H9 (cell line): ENCODE data around the gene PMM2. TPM values are rescaled to one million over a fixed set of nuclear protein-coding genes. Genes with fewer than 3 reads are reported as not detected.

Experiments used
- DNase-seq: peaks from one replicate; pipeline ENCODE4 v3.0.0-alpha.2; 2017
- H2AFZ ChIP-seq: one replicate; pipeline ENCODE4 v1.6.1; 2013; ENCODE audit warnings: mild to moderate bottlenecking, low read length, control low read depth, moderate library complexity
- H2AK5ac ChIP-seq: 2 replicates; pipeline ENCODE4 v1.6.1; 2013; ENCODE audit warnings: low read length, control low read depth, mixed read lengths; ENCODE audit not compliant: insufficient read length
- H2BK120ac ChIP-seq: one replicate; pipeline ENCODE4 v1.6.1; 2013; ENCODE audit warnings: low read depth, mild to moderate bottlenecking, low read length, control low read depth, inconsistent platforms; ENCODE audit not compliant: poor library complexity, severe bottlenecking
- H2BK12ac ChIP-seq: 2 replicates; pipeline ENCODE4 v1.6.1; 2013; ENCODE audit warnings: low read length, control low read depth, mixed read lengths, low read depth; ENCODE audit not compliant: insufficient read length
- H2BK15ac ChIP-seq: 2 replicates; pipeline ENCODE4 v1.6.1; 2013; ENCODE audit warnings: low read depth, low read length, control low read depth
- H2BK20ac ChIP-seq: one replicate; pipeline ENCODE4 v1.6.1; 2013; ENCODE audit warnings: low read depth, mild to moderate bottlenecking, low read length, control low read depth, inconsistent platforms; ENCODE audit not compliant: poor library complexity, severe bottlenecking
- H2BK5ac ChIP-seq: 2 replicates; pipeline ENCODE4 v1.6.1; 2013; ENCODE audit warnings: low read length, control low read depth, mixed read lengths; ENCODE audit not compliant: insufficient read length
- H3K14ac ChIP-seq: 2 replicates; pipeline ENCODE4 v1.6.1; 2013; ENCODE audit warnings: low read length, control low read depth; ENCODE audit not compliant: insufficient read depth
- H3K18ac ChIP-seq: 2 replicates; pipeline ENCODE4 v1.6.1; 2013; ENCODE audit warnings: low read depth, mild to moderate bottlenecking, mixed read lengths, low read length, control low read depth; ENCODE audit not compliant: insufficient read length
- H3K23ac ChIP-seq: 2 replicates; pipeline ENCODE4 v1.6.1; 2013; ENCODE audit warnings: low read length, control low read depth, mixed read lengths, low read depth; ENCODE audit not compliant: insufficient read length
- H3K23me2 ChIP-seq: 2 replicates; pipeline ENCODE4 v1.6.1; 2013; ENCODE audit warnings: low read depth, mild to moderate bottlenecking, mixed read lengths, low read length, control low read depth; ENCODE audit not compliant: insufficient read length, poor library complexity, severe bottlenecking
- H3K27ac ChIP-seq: 2 replicates; pipeline ENCODE4 v1.5.1; 2013; ENCODE audit warnings: low read length, control low read depth, mixed read lengths, low read depth; ENCODE audit not compliant: insufficient read length
- H3K27me3 ChIP-seq: 2 replicates; pipeline ENCODE4 v1.6.1; 2013; ENCODE audit warnings: low read length, control low read depth, inconsistent platforms; ENCODE audit not compliant: insufficient read depth
- H3K4ac ChIP-seq: 2 replicates; pipeline ENCODE4 v1.6.1; 2013; ENCODE audit warnings: low read depth, mild to moderate bottlenecking, control low read depth, inconsistent platforms, low read length, moderate library complexity
- H3K4me1 ChIP-seq: 2 replicates; pipeline ENCODE4 v1.6.1; 2013; ENCODE audit warnings: low read length, control low read depth, inconsistent platforms; ENCODE audit not compliant: insufficient read depth
- H3K4me2 ChIP-seq: 2 replicates; pipeline ENCODE4 v1.6.1; 2013; ENCODE audit warnings: low read length, control low read depth, mixed read lengths; ENCODE audit not compliant: insufficient read length, insufficient read depth
- H3K56ac ChIP-seq: 2 replicates; pipeline ENCODE4 v1.6.1; 2013; ENCODE audit warnings: low read depth, mild to moderate bottlenecking, mixed read lengths, low read length, control low read depth; ENCODE audit not compliant: insufficient read length
- H3K79me1 ChIP-seq: 2 replicates; pipeline ENCODE4 v1.6.1; 2013; ENCODE audit warnings: low read depth, mild to moderate bottlenecking, moderate library complexity, low read length, control low read depth, inconsistent platforms; ENCODE audit not compliant: insufficient read depth, poor library complexity, severe bottlenecking
- H3K79me2 ChIP-seq: 2 replicates; pipeline ENCODE4 v1.6.1; 2013; ENCODE audit warnings: low read length, control low read depth, inconsistent platforms; ENCODE audit not compliant: insufficient read depth
- H3K9ac ChIP-seq: 2 replicates; pipeline ENCODE4 v1.6.1; 2013; ENCODE audit warnings: low read length, control low read depth, mixed read lengths; ENCODE audit not compliant: insufficient read length; ENCODE audit errors: extremely low read depth
- H3K9me3 ChIP-seq: one replicate; pipeline ENCODE4 v1.6.1; 2013; ENCODE audit warnings: low read depth, low read length, inconsistent platforms; ENCODE audit not compliant: control insufficient read depth
- H3T11ph ChIP-seq: one replicate; pipeline ENCODE4 v1.6.1; 2013; ENCODE audit warnings: mild to moderate bottlenecking, low read length, control low read depth, inconsistent platforms
- H4K20me1 ChIP-seq: one replicate; pipeline ENCODE4 v1.6.1; 2013; ENCODE audit not compliant: control insufficient read depth, insufficient read length, insufficient read depth
- H4K5ac ChIP-seq: 2 replicates; pipeline ENCODE4 v1.6.1; 2013; ENCODE audit warnings: low read depth, mild to moderate bottlenecking, mixed read lengths, low read length, control low read depth; ENCODE audit not compliant: insufficient read length
- H4K8ac ChIP-seq: replicated peaks from 2 replicates; pipeline ENCODE4 v1.6.1; 2013; ENCODE audit warnings: low read length, control low read depth, mixed read lengths, low read depth; ENCODE audit not compliant: insufficient read length
- H4K91ac ChIP-seq: 2 replicates; pipeline ENCODE4 v1.6.1; 2013; ENCODE audit warnings: low read depth, mild to moderate bottlenecking, moderate library complexity, mixed read lengths, low read length, control low read depth; ENCODE audit not compliant: insufficient read length
- H3K27ac Mint-ChIP-seq, 3 experiments: 2 replicates in 2 of 3; 3 replicates in 1 of 3; pipeline ENCODE4 v1.8.0; 2020 to 2021; ENCODE audit warnings: mixed read lengths in 3 of 3, mild to moderate bottlenecking in 1 of 3, moderate library complexity in 1 of 3
- H3K27me3 Mint-ChIP-seq: 2 replicates; pipeline ENCODE4 v1.8.0; 2021; ENCODE audit warnings: low read depth, mild to moderate bottlenecking, moderate library complexity, mixed read lengths
- H3K36me3 Mint-ChIP-seq, 3 experiments: 2 replicates in 2 of 3; 3 replicates in 1 of 3; pipeline ENCODE4 v1.8.0; 2020 to 2021; ENCODE audit warnings: low read depth in 3 of 3, mixed read lengths in 3 of 3; ENCODE audit not compliant: insufficient read depth in 1 of 3
- H3K4me1 Mint-ChIP-seq, 2 experiments: 2 replicates each; pipeline ENCODE4 v1.8.0; 2020; ENCODE audit warnings: mixed read lengths in 2 of 2
- H3K4me3 Mint-ChIP-seq, 2 experiments: 2 replicates in 1 of 2; 3 replicates in 1 of 2; pipeline ENCODE4 v1.8.0; 2020 to 2021; ENCODE audit warnings: mild to moderate bottlenecking in 2 of 2, mixed read lengths in 2 of 2, moderate library complexity in 1 of 2
- H3K9me3 Mint-ChIP-seq, 2 experiments: 2 replicates in 1 of 2; 3 replicates in 1 of 2; pipeline ENCODE4 v1.8.0; 2020; ENCODE audit warnings: mild to moderate bottlenecking in 2 of 2, mixed read lengths in 2 of 2, moderate library complexity in 1 of 2
- WGBS: extraction: QIAGEN DNeasy Blood & Tissue Kit; methylation state at CpG from one replicate; pipeline ENCODE4 v1.1.7; 2013; ENCODE audit warnings: missing lambda C conversion rate, low lambda C conversion rate, mixed read lengths; ENCODE audit not compliant: insufficient read length; ENCODE audit errors: extremely low coverage; 5-methylcytosine and 5-hydroxymethylcytosine counted together
- total RNA-seq: library from RNA; stranded (reverse); gene quantifications from 2 replicates; pipeline ENCODE4 v1.2.1, GENCODE V29; 2021
- TF ChIP-seq, protein P1 (sequence below): fragments of 200-600 bp; sonication (generic); conservative IDR thresholded peaks from 3 replicates; pipeline ENCODE4 v1.8.0; 2021; ENCODE audit warnings: antibody characterized with exemption, mild to moderate bottlenecking

Gene PMM2
- total RNA-seq, 1 experiment from 2014 or later, result 82.7 TPM

DNA sequence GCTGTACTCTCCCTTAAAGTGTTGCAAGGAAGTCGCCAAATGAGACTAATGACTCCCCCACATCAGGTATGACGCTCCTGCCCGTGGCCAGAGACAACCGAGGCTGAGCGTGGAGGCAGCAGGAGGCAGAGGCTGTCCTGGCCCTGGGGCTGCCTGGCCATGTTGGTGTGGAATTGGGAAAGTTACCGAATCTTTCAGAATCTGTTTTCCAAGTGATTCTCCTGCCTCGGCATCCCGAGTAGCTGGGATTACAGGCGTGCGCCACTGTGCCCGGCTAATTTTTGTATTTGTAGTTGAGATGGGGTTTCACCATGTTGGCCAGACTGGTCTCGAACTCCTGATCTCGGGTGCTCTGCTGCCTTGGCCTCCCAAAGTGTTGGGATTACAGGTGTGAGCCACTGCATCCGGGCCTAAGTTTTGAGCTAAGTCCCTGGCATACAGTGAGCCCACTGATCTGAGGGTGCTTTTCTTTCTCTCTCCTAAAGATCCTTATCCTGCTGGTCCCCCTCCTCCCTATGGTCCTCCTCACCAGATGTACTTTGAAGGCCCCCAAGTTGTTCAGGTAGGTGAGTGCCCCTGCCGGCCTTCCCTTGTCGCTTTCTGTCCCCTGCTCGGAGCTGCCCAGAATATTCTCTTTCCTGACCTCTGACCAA, 85.2 kb downstream of the PMM2 start:
- Histone ChIP-seq H4K8ac (no peak overlapping the region), H2AK5ac (no peak overlapping the region), H2BK12ac (no peak overlapping the region), H2BK5ac (no peak overlapping the region), H4K91ac (no peak overlapping the region), H4K20me1 (peaks cover 4% of the 10 kb centered on the region), H2BK15ac (no peak overlapping the region), H4K5ac (no peak overlapping the region), H2BK120ac (no peak overlapping the region), H3K27ac (no peak overlapping the region), H3T11ph (no peak overlapping the region), H3K14ac (no peak overlapping the region), H3K9me3 (no peaks in the 10 kb centered on the region), H3K23me2 (no peaks in the 10 kb centered on the region), H3K4me1 (no peaks in the 10 kb centered on the region; the same call in 1 of the 2 replicates), H3K9ac (no peak overlapping the region), H3K79me2 (no peaks in the 10 kb centered on the region), H3K56ac (no peak overlapping the region), H3K79me1 (no peaks in the 10 kb centered on the region), H3K18ac (no peak overlapping the region), H3K4me2 (no peak overlapping the region), H2AFZ (no peak overlapping the region), H2BK20ac (no peak overlapping the region), H3K4ac (no peak overlapping the region), H3K23ac (no peak overlapping the region), H3K27me3 (no peaks in the 10 kb centered on the region)
- Mint-ChIP-seq H3K4me3 (no peak overlapping the region), H3K4me1 (peaks cover 31% of the 10 kb centered on the region in 2 experiments), H3K9me3 (no peaks in the 10 kb centered on the region; a peak in 1 of 5 replicates), H3K27ac (peak overlapping the region in 2 of 3 experiments; percentile 56 to 86; a peak in 4 of 7 replicates), H3K27me3 (peaks cover 2% of the 10 kb centered on the region), H3K36me3 (peaks cover 5 to 13% (median 5%) of the 10 kb centered on the region in 3 experiments; a peak in 5 of 7 replicates)
- DNase-seq, result no peak
- TF ChIP-seq, protein P1, sequence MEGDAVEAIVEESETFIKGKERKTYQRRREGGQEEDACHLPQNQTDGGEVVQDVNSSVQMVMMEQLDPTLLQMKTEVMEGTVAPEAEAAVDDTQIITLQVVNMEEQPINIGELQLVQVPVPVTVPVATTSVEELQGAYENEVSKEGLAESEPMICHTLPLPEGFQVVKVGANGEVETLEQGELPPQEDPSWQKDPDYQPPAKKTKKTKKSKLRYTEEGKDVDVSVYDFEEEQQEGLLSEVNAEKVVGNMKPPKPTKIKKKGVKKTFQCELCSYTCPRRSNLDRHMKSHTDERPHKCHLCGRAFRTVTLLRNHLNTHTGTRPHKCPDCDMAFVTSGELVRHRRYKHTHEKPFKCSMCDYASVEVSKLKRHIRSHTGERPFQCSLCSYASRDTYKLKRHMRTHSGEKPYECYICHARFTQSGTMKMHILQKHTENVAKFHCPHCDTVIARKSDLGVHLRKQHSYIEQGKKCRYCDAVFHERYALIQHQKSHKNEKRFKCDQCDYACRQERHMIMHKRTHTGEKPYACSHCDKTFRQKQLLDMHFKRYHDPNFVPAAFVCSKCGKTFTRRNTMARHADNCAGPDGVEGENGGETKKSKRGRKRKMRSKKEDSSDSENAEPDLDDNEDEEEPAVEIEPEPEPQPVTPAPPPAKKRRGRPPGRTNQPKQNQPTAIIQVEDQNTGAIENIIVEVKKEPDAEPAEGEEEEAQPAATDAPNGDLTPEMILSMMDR, result no peak
- no CpG with 5 or more reads among the region's 17 CpGs for WGBS
